Measurements from ENCODE around the gene ARFGAP3. TPM values are rescaled to one million over a fixed set of nuclear protein-coding genes. Genes with fewer than 3 reads are reported as not detected.

The ARFGAP3 gene
- polyA plus RNA-seq, 1 of the 3 experiments (the other 2 are of a cell fraction), result 12.6 TPM

- TF ChIP-seq IRF3 (IDR thresholded peaks at IDR 0.05; ENCODE audit: low read depth, low read length) (no peak), SMC3 (IDR thresholded peaks at IDR 0.05; ENCODE audit: low read depth, low read length) (no peak), TEAD4 (IDR thresholded peaks at IDR 0.05; ENCODE audit: borderline replicate concordance, insufficient read depth) (no peak), SIN3A (IDR thresholded peaks at IDR 0.05; ENCODE audit: borderline replicate concordance, low read depth, low read length) (no peak), PBX3 (IDR thresholded peaks at IDR 0.05) (no peak), RXRA (IDR thresholded peaks at IDR 0.05; ENCODE audit: borderline replicate concordance, low read depth) (no peak), EZH2phosphoT487 (IDR thresholded peaks at IDR 0.05; ENCODE audit: borderline replicate concordance, low read depth) (no peak), YY1 (IDR thresholded peaks at IDR 0.05; ENCODE audit: low read depth) (no peak), USF1 (IDR thresholded peaks at IDR 0.05; ENCODE audit: borderline replicate concordance, low read depth) (no peak), NFIC (IDR thresholded peaks at IDR 0.05; ENCODE audit: borderline replicate concordance) (no peak), MXI1 (IDR thresholded peaks at IDR 0.05; ENCODE audit: low read depth, low read length) (no peak), RCOR1 (IDR thresholded peaks at IDR 0.05; ENCODE audit: low read length) (no peak), FOSL2 (IDR thresholded peaks at IDR 0.05; ENCODE audit: borderline replicate concordance, low read depth) (no peak), NRF1 (IDR thresholded peaks at IDR 0.05; ENCODE audit: low read depth, low read length) (no peak), GATA2 (CRISPR knock-in tag; IDR thresholded peaks at IDR 0.05) (no peak)
These were observed 84.4 kb downstream of the ARFGAP3 start for GRCh38 chr22:42772647-42773046.

More at GRCh38 chr22:42772647-42773046, 84.4 kb downstream of the ARFGAP3 start:
- H2AFZ ChIP-seq (ENCODE audit: low read depth), result no peak overlapping the region
- ChIA-PET POLR2A (no interaction called here), CTCF (no interaction called here)
- H3K4me1 ChIP-seq (ENCODE audit: control insufficient read depth in 1 of 2, insufficient read depth in 2 of 2, low read depth in 1 of 2, low read length in 1 of 2), result no peaks in the 10 kb centered on the region; a peak in 1 of 4 replicates
- H3K79me2 ChIP-seq (ENCODE audit: insufficient read depth), result no peaks in the 10 kb centered on the region
- H3K27me3 ChIP-seq (ENCODE audit: insufficient read depth), result no peaks in the 10 kb centered on the region
- WGBS (ENCODE audit: low lambda C conversion rate), result 50% methylated on average over 2 of the region's 3 CpGs
- no peak overlapping the region for H3K4me3 ChIP-seq (ENCODE audit: low read depth in 2 of 2, low read length in 1 of 2)
- no peak overlapping the region for H3K9ac ChIP-seq
- H3K36me3 ChIP-seq (replicated peaks in 1 of 2; ENCODE audit: control insufficient read depth in 1 of 2, insufficient read depth in 2 of 2, low read length in 1 of 2), result no peaks in the 10 kb centered on the region
- no peaks in the 10 kb centered on the region for H4K20me1 ChIP-seq (ENCODE audit: insufficient read depth)
- no peaks in the 10 kb centered on the region for H3F3A ChIP-seq (replicated peaks; ENCODE audit: insufficient read depth)
- no peak for DNase-seq
- H3K27ac ChIP-seq (ENCODE audit: low read depth in 2 of 2, low read length in 1 of 2), result no peak overlapping the region
- H3K4me2 ChIP-seq, result no peak overlapping the region
- H3K9me2 ChIP-seq, result no peaks in the 10 kb centered on the region
- no peaks in the 10 kb centered on the region for H3K9me3 ChIP-seq

Measured in SK-N-SH (cell line).